ENCODE results near the gene FBXO31. TPM values are rescaled to one million over a fixed set of nuclear protein-coding genes. Genes with fewer than 3 reads are reported as not detected.

FBXO31 gene
- total and polyA plus RNA-seq, 2 of the 8 experiments (the other 6 are each of a cell fraction or from before 2014, with no cell fraction given) = 8.3 to 21.6 TPM

- H4K91ac ChIP-seq (replicated peaks; ENCODE audit: insufficient read length, low read length) = no peak overlapping the region
- peaks cover 0 to 5% (median 3%) of the 10 kb centered on the region in 4 experiments; a peak in 5 of 7 replicates for H3K4me1 ChIP-seq (replicated peaks in 1 of 4; ENCODE audit: control insufficient read depth in 3 of 4, insufficient read depth in 4 of 4, low read length in 3 of 4)
- peak overlapping the region; percentile 80 to 97; a peak in 3 of 4 replicates for H3K4me2 ChIP-seq (ENCODE audit: insufficient read depth in 1 of 2, low read depth in 2 of 2, low read length in 2 of 2)
- no peak overlapping the region for H4K8ac ChIP-seq (ENCODE audit: extremely low read depth, insufficient read depth, low read length)
- H3K79me2 ChIP-seq (ENCODE audit: control insufficient read depth in 1 of 2, insufficient read depth in 2 of 2, low read length in 2 of 2) = peaks cover 0 to 12% of the 10 kb centered on the region in 2 experiments; a peak in 2 of 4 replicates
- FAIRE-seq (no peak), DNase-seq (ENCODE audit: low read depth in 1 of 2, low spot score in 2 of 2) (no peak)
- no peaks in the 10 kb centered on the region for H3K27me3 ChIP-seq (replicated peaks in 1 of 4; ENCODE audit: control insufficient read depth in 3 of 4, extremely low read depth in 1 of 4, insufficient read depth in 3 of 4, low read length in 3 of 4)
- no peak overlapping the region for H2BK15ac ChIP-seq (ENCODE audit: low read length)
- no peak overlapping the region for H2BK5ac ChIP-seq (ENCODE audit: low read depth, low read length)
- no peak overlapping the region for H3K56ac ChIP-seq (replicated peaks; ENCODE audit: insufficient read length, low read depth, low read length)
- H3K18ac ChIP-seq (ENCODE audit: extremely low read depth, low read length) = no peak overlapping the region
- POLR2A ChIA-PET (ENCODE audit: partially characterized antibody) = interaction anchor here (0.5 to 3.3 kb wide), 9 partner anchors 8 to 261 kb away, joined by 3 to 17 read pairs (median 6); partner anchors contain the start of gene FBXO31
- no peak overlapping the region for H2AFZ ChIP-seq (ENCODE audit: low read length)
- H3K9ac ChIP-seq (replicated peaks in 1 of 4; ENCODE audit: extremely low read depth in 1 of 4, low read depth in 3 of 4, low read length in 3 of 4) = peak overlapping the region in 2 of 4 experiments; percentile 93 to 95; a peak in 2 of 7 replicates
- no peaks in the 10 kb centered on the region for H3K9me3 ChIP-seq (ENCODE audit: insufficient read depth in 2 of 2, low read depth in 1 of 2, low read length in 1 of 2)
- no peaks in the 10 kb centered on the region; a peak in 1 of 8 replicates for H3K36me3 ChIP-seq (ENCODE audit: control insufficient read depth in 2 of 4, insufficient read depth in 4 of 4, low read length in 3 of 4)
- H2AK5ac ChIP-seq (ENCODE audit: low read depth, low read length) = no peak overlapping the region
- no peak overlapping the region for H4K5ac ChIP-seq (ENCODE audit: insufficient read length, low read depth, low read length)
- no peak overlapping the region for H3K14ac ChIP-seq (ENCODE audit: insufficient read length)
- H2BK120ac ChIP-seq (replicated peaks; ENCODE audit: low read depth, low read length) = no peak overlapping the region
- no peaks in the 10 kb centered on the region for H3K79me1 ChIP-seq (ENCODE audit: low read depth, low read length)
- H3K23me2 ChIP-seq (ENCODE audit: low read depth, low read length) = peaks cover 5% of the 10 kb centered on the region; the same call in 1 of the 2 replicates
- TF ChIP-seq CBX5 (IDR thresholded peaks at IDR 0.05; ENCODE audit: low read depth, low read length) = no peak
- no peak for TF ChIP-seq USF2 (IDR thresholded peaks at IDR 0.05; ENCODE audit: low read length)
- TF ChIP-seq HDAC2 (IDR thresholded peaks at IDR 0.05; ENCODE audit: borderline replicate concordance in 1 of 2, low read depth in 2 of 2, low read length in 2 of 2) = peak in 1 of 2 experiments; percentile 93; a peak in 2 of 4 replicates
- H3K27ac ChIP-seq (ENCODE audit: low read depth, low read length) = 0 out of 2 replicates have a peak overlapping the region, but pooled peaks have one; percentile 60
- no peak overlapping the region for H2BK12ac ChIP-seq (ENCODE audit: low read depth, low read length)
- CTCF ChIA-PET (ENCODE audit: partially characterized antibody) = interaction anchor here (1.2 to 1.3 kb wide), 2 partner anchors 32 to 105 kb away, joined by 3 read pairs; no protein-coding TSS in a partner anchor
- 88% methylated on average over 4 of the region's 4 CpGs; no CpG with 5 or more reads in 1 of the 2 experiments for WGBS, 2 experiments (ENCODE audit: extremely low coverage in 1 of 2, insufficient coverage in 1 of 2, insufficient read length in 1 of 2, insufficient replicate concordance in 2 of 2, low coverage in 1 of 2, low lambda C conversion rate in 2 of 2, missing lambda C conversion rate in 1 of 2)
- H2BK20ac ChIP-seq (ENCODE audit: low read length) = no peak overlapping the region
- H3K4me3 ChIP-seq (ENCODE audit: extremely low read depth in 1 of 4, insufficient read depth in 2 of 4, low read depth in 3 of 4, low read length in 4 of 4) = peak overlapping the region; percentile 77 to 99 (median 94)
- H3K23ac ChIP-seq (ENCODE audit: insufficient read length) = no peak overlapping the region
- H4K20me1 ChIP-seq (replicated peaks in 1 of 2; ENCODE audit: control insufficient read depth in 1 of 2, insufficient read depth in 2 of 2, low read length in 2 of 2) = no peaks in the 10 kb centered on the region
- no peak overlapping the region for H3K4ac ChIP-seq (replicated peaks; ENCODE audit: insufficient read length, low read depth, low read length)
Measured at GRCh38 chr16:87316450-87316922, 67.1 kb downstream of the FBXO31 start.

Measured in H1 (cell line).